Aorta (tissue), 5 donors: ENCODE data around the gene MRGPRF. TPM values are rescaled to one million over a fixed set of nuclear protein-coding genes. Genes with fewer than 3 reads are reported as not detected.
A peak's percentile ranks its signal among the peaks of the same experiment; 100 is the strongest.

Experiments used
- ATAC-seq: fragments of 200-7000 bp; cut with Tn5 transposase; one replicate; pipeline ENCODE4 v1.9.1; 2022; ENCODE audit warnings: moderate library complexity; ENCODE audit not compliant: low FRiP score
- DNase-seq, 2 donors: peaks; one replicate each; pipeline ENCODE4 v3.0.0-alpha.2; 2020
- H3K27ac ChIP-seq, 2 donors: one replicate each; pipeline ENCODE4 v1.5.1; 2013; ENCODE audit warnings: low read length in 2 of 2, mild to moderate bottlenecking in 2 of 2, moderate library complexity in 2 of 2, control low read depth in 1 of 2, inconsistent platforms in 1 of 2, low read depth in 1 of 2
- H3K27me3 ChIP-seq, 2 donors: one replicate each; pipeline ENCODE4 v1.6.1; 2013; ENCODE audit warnings: control low read depth in 1 of 2, low read length in 1 of 2, mild to moderate bottlenecking in 1 of 2, moderate library complexity in 1 of 2; ENCODE audit not compliant: insufficient read depth in 2 of 2, control insufficient read depth in 1 of 2
- H3K36me3 ChIP-seq, 2 donors: one replicate each; pipeline ENCODE4 v1.6.1; 2013; ENCODE audit warnings: control low read depth in 1 of 2, low read length in 1 of 2, mild to moderate bottlenecking in 1 of 2; ENCODE audit not compliant: insufficient read depth in 2 of 2, control insufficient read depth in 1 of 2
- H3K4me1 ChIP-seq, 2 donors: one replicate each; pipeline ENCODE4 v1.6.1; 2013; ENCODE audit warnings: low read length in 2 of 2, control low read depth in 1 of 2, mild to moderate bottlenecking in 1 of 2, moderate library complexity in 1 of 2; ENCODE audit not compliant: insufficient read depth in 2 of 2, control insufficient read depth in 1 of 2
- H3K4me3 ChIP-seq, 2 donors: one replicate each; pipeline ENCODE4 v1.5.1; 2013; ENCODE audit warnings: low read length in 2 of 2, control low read depth in 1 of 2, mild to moderate bottlenecking in 1 of 2
- H3K9me3 ChIP-seq: one replicate; pipeline ENCODE4 v1.6.1; 2013; ENCODE audit warnings: mild to moderate bottlenecking, low read length; ENCODE audit not compliant: control insufficient read depth
- WGBS, 2 donors: extraction: QIAGEN DNeasy Blood & Tissue Kit; methylation state at CpG; one replicate each; pipeline ENCODE4 v1.1.7; 2013; 5-methylcytosine and 5-hydroxymethylcytosine counted together
- intact Hi-C, 2 donors: fragments of 100-400 bp; cut with DNase I; formaldehyde crosslinking; loops; one replicate each; pipeline versions ENCODE4 v1.14.2 to v1.15.0; 2022
- polyA plus RNA-seq, 2 donors: library from polyadenylated mRNA; stranded (reverse); fragments of 200-250 nt; gene quantifications; one replicate each; pipeline ENCODE4 v1.2.3, GENCODE V29; 2013
- total RNA-seq, 2 donors: library from RNA; stranded (reverse); fragmentation: NEBNext Ultra II Directional; extraction: Animal tissue kit (Norgen Biotek cat#: 25700); gene quantifications; one replicate each; pipeline ENCODE4 v1.2.1, GENCODE V29; 2021
- donor health status: healthy with polysubstance abuse.
- donor health status: Bipolar disorder and iron deficiency.
- donor health status: DM: no; HTN: no; CAD: no.
- donor health status: DM: no; HTN: no; CAD: no.
- donor health status: DM: yes; HTN: yes; CAD: no.

MRGPRF gene
- total and polyA plus RNA-seq, 4 donors, result 26.4 to 130 (median 91.8) TPM

GRCh38 chr11:68959465-68960293 is 53.4 kb downstream of the MRGPRF start:
- WGBS, 2 donors, result 93 to 94% methylated on average over 31 of the region's 31 CpGs
- Histone ChIP-seq H3K36me3 (no peaks in the 10 kb centered on the region), H3K4me1 (no peaks in the 10 kb centered on the region), H3K27me3 (no peaks in the 10 kb centered on the region), H3K9me3 (no peaks in the 10 kb centered on the region), H3K27ac (no peak overlapping the region), H3K4me3 (no peak overlapping the region)
- DNase-seq (peak; percentile 42 to 53), ATAC-seq (no peak)
- intact Hi-C loops, result no loop called here

- no peaks in the 10 kb centered on the region for H3K36me3 ChIP-seq
- H3K9me3 ChIP-seq, result no peaks in the 10 kb centered on the region
- no peak for ATAC-seq
- intact Hi-C loops, result no loop called here
- H3K27me3 ChIP-seq, result no peaks in the 10 kb centered on the region
- H3K27ac ChIP-seq, result no peak overlapping the region
- H3K4me1 ChIP-seq, result no peaks in the 10 kb centered on the region
- 89 to 93% methylated on average over 9 of the region's 9 CpGs for WGBS, 2 donors
- peak; percentile 31 to 64 for DNase-seq
- H3K4me3 ChIP-seq, result no peak overlapping the region
These were observed 54.8 kb downstream of the MRGPRF start for GRCh38 chr11:68958211-68958610.

DNA sequence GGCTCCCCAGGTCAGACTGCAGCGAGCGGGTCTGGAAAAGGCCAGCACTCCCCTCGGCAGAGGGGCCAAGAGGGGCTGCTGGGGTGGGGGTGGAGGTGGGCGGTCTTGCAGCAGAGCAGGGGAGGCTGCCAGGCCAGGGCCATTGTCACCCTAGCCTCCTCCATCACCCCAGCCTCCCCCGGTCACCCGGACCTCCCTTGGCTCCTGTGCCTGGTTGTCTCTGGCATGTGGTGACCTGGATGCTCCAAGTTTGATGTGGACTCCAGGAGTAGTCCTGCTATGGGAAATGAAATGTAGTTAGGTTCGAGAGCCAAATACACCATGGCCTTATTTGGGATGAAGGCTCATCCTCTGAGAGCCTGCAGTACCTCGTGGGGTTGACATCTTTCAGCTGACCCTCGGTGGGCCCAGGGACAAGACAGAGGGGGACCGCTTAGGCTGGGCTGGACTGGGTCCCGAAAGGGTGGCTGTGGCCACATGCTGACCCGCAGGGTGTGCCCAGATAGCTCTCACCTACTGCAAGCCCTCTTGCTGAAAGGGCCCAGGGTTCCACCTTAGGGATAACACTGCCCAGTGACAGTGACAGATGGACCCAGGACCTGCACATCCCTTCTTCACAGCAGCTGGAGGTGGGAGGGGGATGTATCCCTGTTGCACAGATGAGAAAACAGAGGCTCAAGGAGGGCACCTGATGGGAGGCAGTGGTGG is 56.3 kb downstream of the MRGPRF start:
- intact Hi-C loops, result no loop called here

DNA sequence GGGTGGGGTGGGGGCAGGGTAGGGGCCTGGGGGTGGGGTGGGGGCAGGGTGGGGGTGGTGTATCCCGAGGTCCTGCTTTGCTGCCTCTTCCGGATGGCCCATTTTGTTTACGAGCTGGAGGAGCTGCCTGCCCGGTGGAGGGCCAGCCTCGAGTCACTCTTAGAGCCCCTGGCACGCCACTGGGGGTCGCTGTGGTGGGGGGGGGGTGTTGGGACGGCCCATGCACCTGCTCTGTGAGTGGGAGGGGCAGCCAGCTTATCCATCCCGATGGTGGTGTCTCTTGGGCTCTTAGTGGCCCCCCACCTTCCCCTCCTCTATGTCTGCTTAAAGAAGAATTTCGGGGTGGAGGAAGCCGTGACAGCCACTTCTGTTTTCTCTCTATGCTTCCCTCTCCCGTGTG is 56.9 kb downstream of the MRGPRF start:
- DNase-seq (peak in 1 of 2 donors; percentile 79), ATAC-seq (no peak)
- Histone ChIP-seq H3K4me1 (no peaks in the 10 kb centered on the region), H3K36me3 (no peaks in the 10 kb centered on the region), H3K9me3 (no peaks in the 10 kb centered on the region), H3K27me3 (no peaks in the 10 kb centered on the region), H3K27ac (no peak overlapping the region), H3K4me3 (no peak overlapping the region)
- WGBS, 2 donors, result 14 to 22% methylated on average over 11 to 12 of the region's 12 CpGs
- intact Hi-C loops, result no loop called here

More for the DNA sequence above, 56.3 kb downstream of the MRGPRF start:
- Histone ChIP-seq H3K9me3 (no peaks in the 10 kb centered on the region), H3K27ac (no peak overlapping the region), H3K27me3 (no peaks in the 10 kb centered on the region), H3K36me3 (no peaks in the 10 kb centered on the region), H3K4me3 (no peak overlapping the region), H3K4me1 (no peaks in the 10 kb centered on the region)
- DNase-seq (no peak), ATAC-seq (peak; percentile 13)
- WGBS, 2 donors, result 71 to 81% methylated on average over 12 of the region's 12 CpGs

DNA sequence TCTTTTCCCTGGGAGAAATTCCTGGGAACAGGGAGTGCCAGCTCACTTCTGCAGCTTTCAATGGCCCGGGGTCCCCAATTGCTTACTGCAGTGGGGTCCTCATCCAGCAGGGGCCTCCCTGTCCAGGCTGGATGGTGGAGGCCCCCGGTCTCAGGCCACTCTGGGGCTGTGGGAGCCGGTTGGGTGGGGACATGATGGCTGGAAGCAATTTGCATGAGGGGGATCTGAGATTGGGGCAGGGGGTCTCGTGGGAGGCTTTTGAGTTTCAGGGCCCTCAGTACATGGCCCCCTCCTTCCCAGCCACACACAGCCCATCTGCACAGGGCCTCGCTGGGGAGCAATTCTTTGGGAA is 57.5 kb downstream of the MRGPRF start:
- no peaks in the 10 kb centered on the region for H3K4me1 ChIP-seq
- no peak overlapping the region for H3K27ac ChIP-seq
- WGBS, 2 donors, result 50% methylated on average over 4 to 5 of the region's 5 CpGs
- H3K9me3 ChIP-seq, result no peaks in the 10 kb centered on the region
- no peak overlapping the region for H3K4me3 ChIP-seq
- no peaks in the 10 kb centered on the region for H3K36me3 ChIP-seq
- DNase-seq, result no peak
- intact Hi-C loops, result no loop called here
- ATAC-seq, result no peak
- no peaks in the 10 kb centered on the region for H3K27me3 ChIP-seq

DNA sequence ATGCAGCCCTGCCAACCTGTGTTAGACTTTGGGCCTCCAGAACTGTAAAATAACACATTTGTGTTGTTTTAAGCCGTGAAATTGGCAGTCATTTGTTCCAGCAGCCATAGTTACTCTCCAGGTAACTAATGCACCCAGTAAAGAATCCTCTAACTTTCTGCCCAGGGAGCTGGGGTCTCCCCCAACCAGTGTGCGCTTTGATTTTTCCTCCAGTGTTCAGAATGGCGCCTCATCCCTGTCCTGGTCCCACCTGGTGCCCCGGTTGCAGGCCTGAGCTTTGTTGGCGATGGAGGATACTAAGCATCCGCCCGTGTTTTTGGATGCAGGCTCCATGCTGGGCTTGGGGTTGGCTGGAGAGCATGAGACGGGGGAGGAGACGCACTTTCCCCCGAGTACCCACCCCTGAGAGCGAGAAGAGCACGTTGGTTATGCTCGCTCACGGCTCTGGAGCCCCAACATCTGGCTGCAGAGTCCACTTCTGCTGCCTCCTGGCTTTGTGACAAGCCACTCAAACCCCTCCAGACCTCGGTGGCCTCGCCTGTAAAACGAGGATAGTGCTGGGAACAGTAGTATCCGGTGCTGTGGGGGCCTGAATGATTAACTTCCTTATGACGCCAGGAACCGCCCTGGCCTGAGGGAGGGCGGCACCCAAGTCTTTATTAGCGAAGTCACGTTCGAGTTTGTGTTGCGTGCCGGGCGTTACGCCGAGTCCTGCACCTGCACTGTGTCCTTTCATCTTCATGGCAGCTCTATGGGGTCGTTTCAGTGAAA is 58.0 kb downstream of the MRGPRF start:
- Histone ChIP-seq H3K4me1 (no peaks in the 10 kb centered on the region), H3K27me3 (no peaks in the 10 kb centered on the region), H3K9me3 (no peaks in the 10 kb centered on the region), H3K27ac (no peak overlapping the region), H3K4me3 (no peak overlapping the region), H3K36me3 (no peaks in the 10 kb centered on the region)
- DNase-seq, result no peak
- 53 to 60% methylated on average over 30 of the region's 30 CpGs for whole genome bisulfite sequencing, 2 donors
- ATAC-seq, result peak; percentile 13
- intact Hi-C loops, result loop anchor here in 1 of 2 donors (5.0 kb wide), 1 partner anchor 58 kb away; no protein-coding TSS in a partner anchor

Other genes with a start within 250 kb of the MRGPRF start
- gene CPT1A, start 171.3 kb downstream of the MRGPRF start, total RNA-seq, result 10 to 100 TPM; 62.0 to 81.4 TPM
- 10 to 100 TPM; 10.9 to 56.9 TPM for gene CPT1A, start 171.3 kb downstream of the MRGPRF start, polyA plus RNA-seq
- gene MRPL21, start 109.4 kb downstream of the MRGPRF start, total RNA-seq, result 10 to 100 TPM; 31.7 to 37.0 TPM
- 10 to 100 TPM; 51.7 to 69.7 TPM for gene MRPL21, start 109.4 kb downstream of the MRGPRF start, polyA plus RNA-seq
- gene IGHMBP2, start 109.4 kb downstream of the MRGPRF start, total RNA-seq, result 10 to 100 TPM; 24.6 to 33.6 TPM
- 10 to 100 TPM in 1 of 2 donors, 1 to 10 TPM in 1; 5.6 to 64.7 TPM for gene IGHMBP2, start 109.4 kb downstream of the MRGPRF start, polyA plus RNA-seq
- gene MRGPRD, start 32.3 kb downstream of the MRGPRF start, total RNA-seq, result under 1 TPM in 1 of 2 donors, not detected in 1; 0.49 TPM
- not detected for gene MRGPRD, start 32.3 kb downstream of the MRGPRF start, polyA plus RNA-seq
- 10 to 100 TPM; 25.8 to 27.9 TPM for gene TPCN2, start 35.7 kb upstream of the MRGPRF start, total RNA-seq
- 10 to 100 TPM in 1 of 2 donors, 1 to 10 TPM in 1; 1.5 to 20.8 TPM for gene TPCN2, start 35.7 kb upstream of the MRGPRF start, polyA plus RNA-seq
- gene SMIM38, start 142.7 kb upstream of the MRGPRF start, total RNA-seq, result 1 to 10 TPM; 1.6 to 2.8 TPM
- gene SMIM38, start 142.7 kb upstream of the MRGPRF start, polyA plus RNA-seq, result under 1 TPM in 1 of 2 donors, not detected in 1; 0.56 TPM